GM13976 (cell line): ENCODE data around the gene ACADVL.

ENCODE experiments used
- DNase-seq: peaks from one replicate; pipeline ENCODE4 v3.0.0; 2012; ENCODE audit warnings: low spot score
- in situ Hi-C: fragments of 300-500 bp; cut with MboI; formaldehyde crosslinking; loops from one replicate; pipeline ENCODE4 v1.12.0; 2022; ENCODE audit warnings: low sequenced_read_pairs, mixed read lengths, inconsistent platforms; ENCODE audit not compliant: unreplicated experiment
- TF ChIP-seq, protein P1 (sequence below): IDR thresholded peaks from 2 replicates; pipeline ENCODE4 v1.5.1; 2012; ENCODE audit warnings: borderline replicate concordance, mild to moderate bottlenecking; ENCODE audit not compliant: insufficient read depth; ENCODE audit errors: extremely low read depth, missing control alignments, control extremely low read depth

The ACADVL gene

DNA sequence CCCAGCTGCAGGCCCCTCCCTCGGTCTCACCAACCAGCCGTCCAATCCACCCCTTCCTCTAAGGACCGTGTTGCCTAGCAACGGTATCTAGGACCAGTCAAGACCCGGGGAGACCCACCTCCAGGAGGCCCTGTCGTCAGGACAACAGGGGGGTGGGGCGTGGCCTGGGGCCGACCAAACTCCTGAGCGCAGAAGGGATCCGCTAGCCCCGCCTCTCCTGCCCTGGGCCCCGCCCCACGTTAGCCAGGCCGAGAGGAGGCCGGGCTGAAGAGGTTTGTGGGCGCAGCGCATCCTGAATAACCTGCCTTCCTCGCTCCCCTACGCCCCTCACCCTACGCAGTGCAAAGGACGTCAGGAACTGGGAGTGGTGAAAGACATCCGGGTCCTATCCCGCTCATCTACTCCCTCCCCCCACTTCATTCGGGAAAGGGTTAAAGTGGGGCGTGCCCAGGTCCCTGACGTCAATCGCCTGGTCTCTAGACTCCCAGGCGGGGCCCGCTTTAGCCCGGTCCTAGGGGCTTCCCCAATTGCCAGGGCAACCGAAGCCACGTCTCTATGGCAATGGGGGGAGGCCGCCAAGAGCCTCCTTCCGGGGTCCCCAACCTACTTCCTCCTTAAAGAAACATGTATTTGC is 14.8 kb upstream of the ACADVL start:
- in situ Hi-C loops: no loop called here
- DNase-seq: peak; percentile 98
- TF ChIP-seq, protein P1, sequence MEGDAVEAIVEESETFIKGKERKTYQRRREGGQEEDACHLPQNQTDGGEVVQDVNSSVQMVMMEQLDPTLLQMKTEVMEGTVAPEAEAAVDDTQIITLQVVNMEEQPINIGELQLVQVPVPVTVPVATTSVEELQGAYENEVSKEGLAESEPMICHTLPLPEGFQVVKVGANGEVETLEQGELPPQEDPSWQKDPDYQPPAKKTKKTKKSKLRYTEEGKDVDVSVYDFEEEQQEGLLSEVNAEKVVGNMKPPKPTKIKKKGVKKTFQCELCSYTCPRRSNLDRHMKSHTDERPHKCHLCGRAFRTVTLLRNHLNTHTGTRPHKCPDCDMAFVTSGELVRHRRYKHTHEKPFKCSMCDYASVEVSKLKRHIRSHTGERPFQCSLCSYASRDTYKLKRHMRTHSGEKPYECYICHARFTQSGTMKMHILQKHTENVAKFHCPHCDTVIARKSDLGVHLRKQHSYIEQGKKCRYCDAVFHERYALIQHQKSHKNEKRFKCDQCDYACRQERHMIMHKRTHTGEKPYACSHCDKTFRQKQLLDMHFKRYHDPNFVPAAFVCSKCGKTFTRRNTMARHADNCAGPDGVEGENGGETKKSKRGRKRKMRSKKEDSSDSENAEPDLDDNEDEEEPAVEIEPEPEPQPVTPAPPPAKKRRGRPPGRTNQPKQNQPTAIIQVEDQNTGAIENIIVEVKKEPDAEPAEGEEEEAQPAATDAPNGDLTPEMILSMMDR: no peak

DNA sequence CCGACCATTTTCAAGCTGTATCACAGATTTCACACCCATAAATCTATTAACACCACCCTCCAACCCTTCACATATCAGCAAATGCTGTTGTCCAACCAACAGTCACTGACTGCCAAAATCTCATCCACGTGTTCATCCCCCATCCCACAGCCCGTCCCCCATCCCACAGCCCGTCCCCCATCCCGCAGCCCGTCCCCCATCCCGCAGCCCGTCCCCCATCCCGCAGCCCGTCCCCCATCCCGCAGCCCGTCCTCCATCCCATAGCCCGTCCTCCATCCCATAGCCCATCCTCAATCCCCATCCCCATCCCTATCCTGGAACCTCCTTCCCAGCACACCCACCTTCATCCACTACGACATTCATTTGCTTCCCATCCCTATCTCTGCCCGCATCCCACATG is 14.2 kb upstream of the ACADVL start:
- TF ChIP-seq, protein P1: no peak
- no peak for DNase-seq
- in situ Hi-C loops: no loop called here

GRCh38 chr17:7207120-7208001 is 12.4 kb upstream of the ACADVL start:
- TF ChIP-seq, protein P1: no peak
- in situ Hi-C loops: no loop called here
- DNase-seq: no peak

- DNase-seq: no peak
- in situ Hi-C loops: no loop called here
- TF ChIP-seq, protein P1: no peak
Measured at GRCh38 chr17:7208027-7208571, 11.6 kb upstream of the ACADVL start.

DNA sequence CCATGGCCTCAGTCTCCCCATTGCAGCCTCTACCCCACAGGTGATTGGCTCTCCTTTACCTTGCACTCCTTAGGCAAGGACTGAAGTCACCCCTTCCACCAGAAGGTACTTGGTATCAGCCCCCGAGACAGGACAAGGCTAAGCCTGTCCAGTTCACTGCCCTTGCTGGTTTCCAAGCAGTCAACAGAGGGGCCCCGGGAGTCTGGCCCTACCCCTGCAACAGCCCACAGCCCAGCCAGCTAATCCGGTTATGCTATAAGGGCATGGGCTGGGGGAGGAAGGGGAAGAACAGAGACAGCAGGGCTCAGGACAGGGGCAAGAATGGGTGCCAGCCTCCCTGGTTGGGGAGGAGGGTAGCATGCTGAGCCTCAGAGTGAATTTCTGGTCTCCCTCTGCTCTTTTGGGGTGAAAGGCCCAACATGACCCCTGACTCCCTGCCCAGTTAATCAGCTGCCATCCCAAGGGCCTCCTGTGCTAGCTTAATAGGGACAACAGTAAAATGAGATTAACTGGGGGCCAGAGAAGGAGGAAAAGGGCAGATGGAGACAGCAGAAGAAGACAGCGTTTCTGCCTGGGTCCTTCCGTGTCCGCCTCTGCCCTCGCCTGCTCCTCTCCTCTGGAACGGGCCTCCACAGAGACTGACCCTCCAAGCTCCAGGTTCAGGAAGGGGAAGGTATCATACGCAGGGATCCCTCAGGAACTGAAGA is 10.8 kb upstream of the ACADVL start:
- in situ Hi-C loops: no loop called here
- TF ChIP-seq, protein P1: no peak
- DNase-seq: no peak

- DNase-seq: no peak
- in situ Hi-C loops: no loop called here
Measured at GRCh38 chr17:7211491-7212273, 8.1 kb upstream of the ACADVL start.

More at GRCh38 chr17:7211491-7212273, 8.1 kb upstream of the ACADVL start:
- TF ChIP-seq, protein P1: no peak
